Measurements from ENCODE around the gene PHLDB2.

- TF ChIP-seq CTCF (IDR thresholded peaks at IDR 0.05) (no peak), POLR2A (IDR thresholded peaks at IDR 0.05) (no peak)
Observed at GRCh38 chr3:111820651-111821050, 38.4 kb upstream of the PHLDB2 start.

All from stomach (tissue), 4 donors.